SK-N-SH (cell line): ENCODE data around the gene ENSA. TPM values are rescaled to one million over a fixed set of nuclear protein-coding genes. Genes with fewer than 3 reads are reported as not detected.
"Not testable (repeated sequence)": the region's sequence is repeated elsewhere in the genome, so short reads cannot be mapped to it uniquely, and the experiment has no call there.

Source experiments
- CTCF ChIA-PET: fragments of 300-600, 350-600 bp; formaldehyde crosslinking; extraction: SDS; loops from one replicate; lab custom pipeline; 2021; lab: Yijun Ruan, JAX
- POLR2A ChIA-PET: fragments of 350-600 bp; sonication (Branson Sonifier 250); formaldehyde crosslinking; extraction: SDS; loops from one replicate; lab custom pipeline; 2020; ENCODE audit warnings: antibody characterized with exemption, inconsistent platforms; lab: Yijun Ruan, JAX
- DNase-seq: peaks from one replicate; pipeline ENCODE4 v3.0.0; 2012
- H2AFZ ChIP-seq: fragments of 200-600 bp; sonication (generic); 2 replicates; pipeline ENCODE4 v1.8.1; 2016; ENCODE audit warnings: antibody characterized with exemption, mild to moderate bottlenecking, low read depth
- H3F3A ChIP-seq: fragments of 200-600 bp; sonication (generic); replicated peaks from 2 replicates; pipeline ENCODE3; 2016; ENCODE audit warnings: antibody characterized with exemption, mild to moderate bottlenecking; ENCODE audit not compliant: insufficient read depth
- H3K27ac ChIP-seq, 2 experiments: fragments of 200-500 bp in 1 of 2; fragments of 200-600 bp in 1 of 2; sonication (Bioruptor generic) in 1 of 2; sonication (generic), shearing (Covaris generic) in 1 of 2; 2 replicates each; pipeline versions ENCODE4 v1.5.1 to v1.6.1; 2014 to 2016; ENCODE audit warnings: low read depth in 2 of 2, inconsistent platforms in 1 of 2, low read length in 1 of 2, mild to moderate bottlenecking in 1 of 2, mixed read lengths in 1 of 2
- H3K27me3 ChIP-seq: fragments of 200-600 bp; sonication (generic), shearing (Covaris generic); 2 replicates; pipeline ENCODE4 v1.6.1; 2016; ENCODE audit warnings: mixed run types; ENCODE audit not compliant: insufficient read depth
- H3K36me3 ChIP-seq, 2 experiments: fragments of 200-500 bp in 1 of 2; fragments of 200-600 bp in 1 of 2; sonication (Bioruptor generic) in 1 of 2; sonication (generic) in 1 of 2; replicated peaks in 1 of 2; 2 replicates each; pipeline versions ENCODE3 to v1.5.1; 2014 to 2016; ENCODE audit warnings: low read length in 1 of 2, mild to moderate bottlenecking in 1 of 2; ENCODE audit not compliant: insufficient read depth in 2 of 2, control insufficient read depth in 1 of 2
- H3K4me1 ChIP-seq, 2 experiments: fragments of 200-500 bp in 1 of 2; fragments of 200-600 bp in 1 of 2; sonication (Bioruptor generic) in 1 of 2; sonication (generic), shearing (Covaris generic) in 1 of 2; 2 replicates each; pipeline versions ENCODE4 v1.5.1 to v1.6.1; 2014 to 2016; ENCODE audit warnings: low read depth in 1 of 2, low read length in 1 of 2, mixed run types in 1 of 2; ENCODE audit not compliant: insufficient read depth in 2 of 2, control insufficient read depth in 1 of 2
- H3K4me2 ChIP-seq: fragments of 200-600 bp; sonication (generic), shearing (Covaris generic); 2 replicates; pipeline ENCODE4 v1.6.1; 2017; ENCODE audit warnings: mixed run types
- H3K4me3 ChIP-seq, 2 experiments: fragments of 200-500 bp in 1 of 2; fragments of 200-600 bp in 1 of 2; sonication (Bioruptor generic) in 1 of 2; sonication (generic), shearing (Covaris generic) in 1 of 2; 2 replicates each; pipeline versions ENCODE4 v1.5.1 to v1.8.1; 2014 to 2016; ENCODE audit warnings: low read depth in 2 of 2, inconsistent platforms in 1 of 2, low read length in 1 of 2, mild to moderate bottlenecking in 1 of 2, mixed read lengths in 1 of 2, moderate library complexity in 1 of 2
- H3K79me2 ChIP-seq: fragments of 200-600 bp; sonication (generic); 2 replicates; pipeline ENCODE4 v1.8.1; 2017; ENCODE audit warnings: mild to moderate bottlenecking; ENCODE audit not compliant: insufficient read depth
- H3K9ac ChIP-seq: fragments of 200-600 bp; sonication (generic); 2 replicates; pipeline ENCODE4 v1.6.1; 2017; ENCODE audit warnings: mixed run types
- H3K9me2 ChIP-seq: fragments of 200-600 bp; sonication (generic); 2 replicates; pipeline ENCODE4 v1.6.1; 2017; ENCODE audit warnings: mixed run types
- H3K9me3 ChIP-seq: fragments of 200-600 bp; sonication (generic); 2 replicates; pipeline ENCODE4 v1.6.1; 2017; ENCODE audit warnings: mixed run types, mild to moderate bottlenecking, moderate library complexity
- H4K20me1 ChIP-seq: fragments of 200-600 bp; sonication (generic); 2 replicates; pipeline ENCODE4 v1.6.1; 2017; ENCODE audit warnings: mild to moderate bottlenecking, mixed run types; ENCODE audit not compliant: insufficient read depth
- CHD2 ChIP-seq: fragments of 150-350 bp; IDR thresholded peaks from 2 replicates; pipeline ENCODE4 v1.6.1; 2018; ENCODE audit warnings: low read length; ENCODE audit not compliant: partially characterized antibody
- ELF1 ChIP-seq: IDR thresholded peaks from 2 replicates; pipeline ENCODE4 v1.4.0; 2012
- REST ChIP-seq: IDR thresholded peaks from 2 replicates; pipeline ENCODE4 v1.6.1; 2012; ENCODE audit warnings: mild to moderate bottlenecking, low read depth, low read length, moderate library complexity
- TAF1 ChIP-seq: IDR thresholded peaks from 2 replicates; pipeline ENCODE4 v1.6.1; 2012; ENCODE audit warnings: low read depth, mild to moderate bottlenecking, low read length, moderate library complexity, borderline replicate concordance
- TCF12 ChIP-seq: IDR thresholded peaks from 2 replicates; pipeline ENCODE4 v1.4.0; 2012
- TEAD4 ChIP-seq: IDR thresholded peaks from 2 replicates; pipeline ENCODE4 v1.4.0; 2012; ENCODE audit warnings: mild to moderate bottlenecking, borderline replicate concordance; ENCODE audit not compliant: insufficient read depth
- WGBS: methylation state at CpG from one replicate; pipeline ENCODE4 v1.1.6; 2017; ENCODE audit warnings: low lambda C conversion rate; 5-methylcytosine and 5-hydroxymethylcytosine counted together
- polyA plus RNA-seq, 3 experiments: library from polyadenylated mRNA; depleted of rRNA; stranded (reverse); fragments of >200 nt; gene quantifications; 2 replicates each; pipeline ENCODE4 v1.2.3, GENCODE V29; 2012
- TF ChIP-seq, protein P1 (sequence below): IDR thresholded peaks from 2 replicates; pipeline ENCODE4 v1.4.0; 2012; ENCODE audit warnings: low read depth

The ENSA gene
- polyA plus RNA-seq, 1 of the 3 experiments (the other 2 are of a cell fraction): 56.3 TPM

GRCh38 chr1:150642296-150642695 lies 12.9 kb upstream of the ENSA start:
- WGBS: 94% methylated on average over 4 of the region's 4 CpGs
- H3K27ac ChIP-seq: no peak overlapping the region
- CTCF ChIA-PET: no interaction called here

GRCh38 chr1:150641126-150641815 lies 11.9 kb upstream of the ENSA start:
- H3K9me3 ChIP-seq, H3K4me3 ChIP-seq, H4K20me1 ChIP-seq, H2AFZ ChIP-seq, H3K27me3 ChIP-seq, H3K9ac ChIP-seq, H3K4me1 ChIP-seq, H3K79me2 ChIP-seq, H3K9me2 ChIP-seq, H3F3A ChIP-seq, DNase-seq, CTCF ChIA-PET, POLR2A ChIA-PET, H3K36me3 ChIP-seq, H3K27ac ChIP-seq, H3K4me2 ChIP-seq: not testable (repeated sequence)
- 90% methylated on average over 9 of the region's 9 CpGs for WGBS

More at GRCh38 chr1:150642296-150642695, 12.9 kb upstream of the ENSA start:
- Histone ChIP-seq H3K9me2 (no peaks in the 10 kb centered on the region), H3K4me2 (no peak overlapping the region), H2AFZ (no peak overlapping the region), H4K20me1 (no peaks in the 10 kb centered on the region), H3K36me3 (peaks cover 8 to 10% of the 10 kb centered on the region in 2 experiments), H3K9me3 (no peaks in the 10 kb centered on the region), H3K4me3 (no peak overlapping the region), H3K9ac (no peak overlapping the region), H3K27me3 (no peaks in the 10 kb centered on the region), H3K4me1 (peaks cover 0 to 3% of the 10 kb centered on the region in 2 experiments; a peak in 2 of 4 replicates), H3F3A (peaks cover 3% of the 10 kb centered on the region), H3K79me2 (no peaks in the 10 kb centered on the region)
- DNase-seq: no peak
- POLR2A ChIA-PET: no interaction called here
- TF ChIP-seq REST (no peak), CHD2 (no peak), TCF12 (no peak), ELF1 (no peak), TEAD4 (no peak), TAF1 (no peak)
- TF ChIP-seq, protein P1, sequence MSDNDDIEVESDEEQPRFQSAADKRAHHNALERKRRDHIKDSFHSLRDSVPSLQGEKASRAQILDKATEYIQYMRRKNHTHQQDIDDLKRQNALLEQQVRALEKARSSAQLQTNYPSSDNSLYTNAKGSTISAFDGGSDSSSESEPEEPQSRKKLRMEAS: no peak

DNA sequence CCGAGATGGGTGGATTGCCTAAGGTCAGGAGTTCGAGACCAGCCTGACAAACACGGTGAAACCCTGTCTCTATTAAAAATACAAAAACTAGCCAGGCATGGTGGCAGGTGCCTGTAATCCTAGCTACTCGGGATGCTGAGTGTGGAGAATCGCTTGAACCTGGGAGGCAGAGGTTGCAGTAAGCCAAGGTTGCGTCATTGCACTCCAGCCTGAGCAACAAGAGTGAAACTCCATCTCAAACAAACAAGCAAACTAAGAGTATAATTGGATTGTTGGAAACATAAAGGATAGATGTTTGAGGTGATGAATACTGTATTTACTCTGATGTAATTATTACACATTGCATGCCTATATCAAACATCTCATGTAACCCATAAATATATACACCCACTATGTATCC lies 9.0 kb upstream of the ENSA start:
- DNase-seq, H3K9me2 ChIP-seq, H3K4me1 ChIP-seq, H3K27me3 ChIP-seq, H3K4me3 ChIP-seq, H3F3A ChIP-seq, H3K9ac ChIP-seq, H3K79me2 ChIP-seq, H3K4me2 ChIP-seq, H3K9me3 ChIP-seq, H3K27ac ChIP-seq, H3K36me3 ChIP-seq, H2AFZ ChIP-seq, POLR2A ChIA-PET, H4K20me1 ChIP-seq: not testable (repeated sequence)
- WGBS: 98% methylated on average over 6 of the region's 6 CpGs
- CTCF ChIA-PET: interaction anchor here (1.4 kb wide), 1 partner anchor 8 kb away, joined by 4 read pairs; no protein-coding TSS in a partner anchor

DNA sequence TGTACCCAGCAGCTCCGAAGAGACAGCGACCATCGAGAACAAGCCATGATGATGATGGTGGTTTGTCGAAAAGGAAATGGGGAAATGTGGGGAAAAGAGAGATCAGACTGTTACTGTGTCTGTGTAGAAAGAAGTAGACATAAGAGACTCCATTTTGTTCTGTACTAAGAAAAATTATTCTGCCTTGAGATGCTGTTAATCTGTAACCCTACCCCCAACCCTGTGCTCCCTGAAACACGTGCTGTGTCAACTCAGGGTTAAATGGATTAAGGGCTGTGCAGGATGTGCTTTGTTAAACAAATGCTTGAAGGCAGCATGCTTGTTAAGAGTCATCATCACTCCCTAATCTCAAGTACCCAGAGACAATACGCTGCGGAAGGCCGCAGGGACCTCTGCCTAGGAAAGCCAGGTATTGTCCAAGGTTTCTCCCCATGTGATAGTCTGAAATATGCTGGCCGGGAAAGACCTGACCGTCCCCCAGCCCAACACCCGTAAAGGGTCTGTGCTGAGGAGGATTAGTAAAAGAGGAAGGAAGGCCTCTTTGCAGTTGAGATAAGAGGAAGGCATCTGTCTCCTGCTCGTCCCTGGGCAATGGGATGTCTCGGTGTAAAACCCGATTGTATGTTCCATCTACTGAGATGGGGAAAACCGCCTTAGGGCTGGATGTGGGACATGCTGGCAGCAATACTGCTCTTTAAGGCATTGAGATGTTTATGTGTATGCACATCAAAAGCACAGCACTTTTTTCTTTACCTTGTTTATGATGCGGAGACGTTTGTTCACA lies 5.6 kb upstream of the ENSA start:
- DNase-seq, H3K9ac ChIP-seq, H4K20me1 ChIP-seq, H3K79me2 ChIP-seq, H3K27me3 ChIP-seq, H2AFZ ChIP-seq, H3K36me3 ChIP-seq, H3K9me3 ChIP-seq, H3K4me1 ChIP-seq, H3K9me2 ChIP-seq, H3K4me2 ChIP-seq, H3K27ac ChIP-seq, POLR2A ChIA-PET, H3K4me3 ChIP-seq: not testable (repeated sequence)
- CTCF ChIA-PET: interaction anchor here (1.0 kb wide), 1 partner anchor 11 kb away, joined by 3 read pairs; no protein-coding TSS in a partner anchor
- H3F3A ChIP-seq: peaks cover 14% of the 10 kb centered on the region
- WGBS: 92% methylated on average over 16 of the region's 17 CpGs
